ENCODE measurements around the gene RBM45.

- TF ChIP-seq CTCF (IDR thresholded peaks at IDR 0.05) (no peak), POLR2A (IDR thresholded peaks at IDR 0.05) (no peak)
Observed at GRCh38 chr2:178070824-178071223, 41.4 kb upstream of the RBM45 start.

Measured in Peyer's patch (tissue), 4 donors.